GM21447 (cell line): ENCODE measurements around the gene UBE2B.
A peak's percentile ranks its signal among the peaks of the same experiment; 100 is the strongest.
"Not testable (repeated sequence)": the region's sequence is repeated elsewhere in the genome, so short reads cannot be mapped to it uniquely, and the experiment has no call there.

Experiments used
- ATAC-seq: cut with Tn5 transposase; IDR thresholded peaks from one replicate; pipeline ENCODE4 v1.9.1; 2021; ENCODE audit not compliant: unreplicated experiment

UBE2B gene

DNA sequence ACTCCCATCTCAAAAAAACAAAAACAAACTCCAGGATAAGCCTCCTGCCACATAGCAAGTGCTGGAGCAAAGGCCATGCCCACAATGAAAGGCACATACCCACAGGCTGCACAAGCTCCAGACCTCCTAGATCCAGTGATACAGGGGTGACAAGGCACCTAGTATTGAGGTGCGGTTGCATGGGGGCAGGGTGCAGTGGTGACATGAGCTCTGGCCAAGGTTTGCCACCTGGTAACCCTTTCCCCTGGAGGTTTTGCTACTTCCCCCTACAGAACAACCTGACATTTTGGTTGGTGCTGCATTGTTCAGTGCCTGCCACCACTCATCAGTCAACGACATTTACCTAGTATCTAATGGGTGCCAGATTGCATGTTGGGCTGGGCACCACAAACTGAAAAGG is 25.8 kb downstream of the UBE2B start:
- no peak for ATAC-seq

DNA sequence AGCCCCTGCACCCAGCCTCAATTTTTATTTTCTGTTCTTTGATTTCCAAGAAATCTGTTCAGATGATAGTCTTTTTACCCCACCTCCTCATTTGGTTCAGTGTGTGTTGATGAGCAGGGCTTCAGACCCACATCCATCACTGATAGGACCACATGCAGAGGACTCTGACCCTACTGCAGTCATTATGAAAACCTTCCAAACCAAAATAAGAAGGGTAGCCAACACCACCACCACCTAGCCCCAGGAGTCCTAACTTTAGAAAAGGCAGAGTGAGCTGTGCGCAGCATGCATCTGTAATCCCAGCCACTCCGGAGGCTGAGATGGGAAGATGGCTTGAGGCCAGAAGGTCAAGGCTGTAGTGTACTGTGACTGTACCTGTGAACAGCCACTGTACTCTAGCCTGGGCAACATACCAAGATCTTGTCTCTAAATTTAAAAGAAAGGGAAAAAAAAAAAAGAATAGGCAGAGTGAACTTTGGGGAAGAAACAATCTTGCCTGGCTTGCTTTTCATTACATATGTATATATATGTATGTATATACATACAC is 27.3 kb downstream of the UBE2B start:
- ATAC-seq, result no peak

DNA sequence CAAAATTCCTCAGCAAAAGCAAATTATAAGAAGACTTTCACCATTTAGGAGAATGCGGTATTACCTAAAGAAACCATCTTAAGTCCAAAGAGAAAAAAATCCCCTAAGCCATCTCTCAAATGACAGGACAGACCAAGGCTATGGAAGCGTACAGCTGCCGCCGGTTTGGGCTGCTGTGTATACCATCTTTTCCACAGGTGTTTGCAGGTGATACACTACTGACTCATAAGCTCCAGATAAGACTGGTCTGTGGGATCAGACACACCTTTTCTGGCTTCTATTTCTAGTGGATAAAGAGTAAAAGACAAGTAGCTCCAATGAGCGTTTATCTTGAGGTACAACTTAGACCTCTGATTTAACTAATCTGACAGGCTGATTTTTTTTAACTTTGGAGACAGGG is 32.6 kb downstream of the UBE2B start:
- ATAC-seq, result no peak

DNA sequence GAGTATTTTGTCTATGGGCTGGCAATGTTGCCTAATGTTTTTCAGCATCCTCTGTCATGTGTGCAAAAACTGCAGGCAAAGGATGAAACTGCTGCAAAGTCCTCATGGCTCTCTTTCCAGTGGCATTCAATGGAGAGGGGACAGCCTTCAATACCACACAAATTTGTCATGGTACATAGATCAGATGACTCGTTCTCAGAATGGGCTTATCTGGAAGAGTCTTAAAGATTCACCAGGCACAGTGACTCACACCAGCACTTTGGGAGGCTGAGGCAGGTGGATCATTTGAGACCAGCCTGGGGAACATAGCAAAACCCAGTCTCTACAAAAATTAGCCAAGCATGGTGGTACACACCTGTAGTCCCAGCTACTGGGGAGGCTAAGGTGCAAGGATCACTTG is 35.0 kb downstream of the UBE2B start:
- ATAC-seq, result no peak

DNA sequence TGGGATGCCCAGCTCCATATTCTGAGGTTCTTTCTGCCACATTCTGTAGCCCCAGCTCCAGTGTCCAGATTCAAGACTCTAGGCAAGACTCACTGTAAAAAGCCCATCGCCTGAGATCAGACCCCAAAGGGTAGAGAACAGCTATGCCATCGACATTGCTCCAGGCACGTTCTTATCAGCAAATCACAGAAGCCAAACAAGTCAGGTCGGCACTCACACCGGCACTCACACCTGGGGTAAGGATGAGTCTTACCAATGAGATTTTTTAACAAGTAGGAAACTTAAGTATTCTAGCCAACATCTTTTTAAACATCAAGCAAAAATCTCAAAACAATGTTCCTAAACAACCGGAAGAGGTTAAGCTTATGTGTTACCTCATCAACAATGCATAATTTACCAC is 38.0 kb downstream of the UBE2B start:
- no peak for ATAC-seq

DNA sequence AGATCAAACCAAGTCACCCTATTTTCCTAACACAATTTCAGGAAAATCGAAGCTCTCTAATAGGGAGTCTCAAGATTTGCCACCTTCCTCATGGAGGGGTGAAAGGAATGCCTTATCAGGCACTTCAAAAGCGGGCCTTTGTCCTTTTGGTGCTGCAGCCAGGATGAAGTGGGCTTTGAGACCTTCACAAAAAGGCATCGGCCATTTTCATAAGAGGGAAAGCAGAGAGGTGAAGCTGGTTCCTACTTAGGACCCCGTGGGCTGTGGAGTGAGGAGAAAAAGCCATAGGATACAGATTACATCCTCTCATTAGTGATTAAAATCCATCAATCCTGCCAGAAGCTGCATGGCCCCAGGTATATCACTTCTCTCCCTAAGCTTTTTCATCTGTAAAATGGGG is 39.5 kb downstream of the UBE2B start:
- ATAC-seq, result no peak

DNA sequence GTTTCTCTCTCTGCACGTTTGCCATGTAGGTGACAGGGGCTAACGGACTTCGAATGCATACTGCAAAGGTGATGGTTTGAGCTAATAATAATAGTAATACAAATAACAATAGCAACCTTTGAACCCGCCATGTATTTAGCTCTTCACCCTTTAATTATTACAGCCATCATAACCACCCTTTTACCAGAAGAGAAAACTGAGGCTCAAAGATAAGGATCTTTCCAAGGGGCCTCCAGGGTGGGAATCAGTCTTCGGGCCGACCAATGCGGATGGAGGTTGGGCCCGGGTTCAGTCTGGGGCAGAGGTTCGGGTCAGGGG is 39.8 kb downstream of the UBE2B start:
- ATAC-seq, result no peak

DNA sequence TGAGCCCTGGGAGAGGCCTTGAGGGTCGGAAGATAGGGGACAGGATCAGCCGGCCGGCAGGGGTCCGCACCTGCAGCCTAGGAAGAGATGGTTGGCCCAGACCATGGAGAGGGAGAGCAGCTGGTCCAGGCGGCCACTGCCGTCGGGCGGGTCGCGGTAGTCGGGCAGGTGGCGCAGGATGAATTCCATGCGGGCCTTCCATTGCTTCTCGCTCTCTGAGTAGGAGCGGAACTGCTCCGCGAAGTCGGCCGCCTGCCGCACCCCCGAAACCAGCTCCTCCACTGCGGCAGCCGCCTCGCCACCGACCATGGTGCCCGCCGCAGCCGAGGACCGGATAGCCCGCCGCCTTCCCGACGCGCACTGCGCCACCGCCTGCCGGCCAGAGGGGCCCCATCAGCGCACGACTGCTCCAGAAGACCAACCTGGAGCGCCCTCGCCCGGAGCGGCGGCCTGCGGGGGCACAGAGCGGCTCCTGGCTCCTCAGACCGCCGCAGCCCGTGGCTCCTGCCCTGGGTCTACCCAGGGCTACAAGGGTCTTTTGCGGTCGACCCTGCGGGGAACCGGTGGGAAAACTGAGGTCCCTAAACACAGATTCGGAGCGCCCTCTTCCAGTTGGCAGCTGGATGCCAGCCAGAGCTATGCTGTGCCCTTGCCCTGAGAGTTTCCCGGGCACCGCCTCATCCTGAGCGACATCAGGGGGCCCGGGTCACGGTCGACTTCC is 40.3 kb downstream of the UBE2B start, which contains the start of gene CDKN2AIPNL:
Gene CDKN2AIPNL, minus strand, starts transcription at position 336 of the 721 bp plus-strand sequence. Its CDS starts 27 bp downstream, at position 309.
- peak; percentile 97 for ATAC-seq

DNA sequence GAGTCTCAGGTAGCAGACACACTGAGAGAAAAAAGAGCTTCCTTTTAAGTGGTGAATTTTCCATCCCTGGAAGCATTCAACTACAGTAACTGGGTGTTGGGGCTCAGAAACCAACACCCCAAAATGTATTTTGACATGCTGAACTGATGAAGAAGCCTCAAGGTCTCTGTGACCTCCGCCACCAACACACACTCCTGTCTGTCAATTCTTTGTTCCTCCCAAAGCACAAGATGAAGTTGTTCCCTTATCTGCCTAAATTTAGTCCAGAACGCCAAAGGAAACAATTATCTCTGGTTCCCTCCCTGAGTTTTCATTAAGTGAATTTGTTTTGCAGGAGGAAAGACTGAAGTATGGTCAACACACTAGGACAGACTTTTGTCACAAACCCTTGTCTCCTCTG is 41.7 kb downstream of the UBE2B start:
- no peak for ATAC-seq

DNA sequence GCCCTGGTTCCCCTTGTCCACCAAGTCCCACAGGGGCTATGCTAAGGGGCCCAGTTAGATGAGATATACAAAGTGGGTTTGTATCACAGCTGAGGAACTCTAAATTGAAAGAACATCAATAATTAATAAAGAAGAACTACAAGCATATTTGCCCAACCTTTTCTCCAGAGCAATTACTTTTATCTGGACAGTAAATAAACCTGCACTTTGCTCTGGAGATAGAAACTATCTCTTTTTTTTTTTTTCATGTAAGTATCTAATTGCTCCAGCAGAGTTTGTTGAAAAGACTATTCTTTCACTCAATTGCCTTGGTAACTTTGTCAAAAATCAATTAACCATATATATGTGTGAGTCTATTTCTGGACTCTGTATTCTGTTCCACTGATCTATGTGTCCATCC is 46.3 kb downstream of the UBE2B start:
- no peak for ATAC-seq

DNA sequence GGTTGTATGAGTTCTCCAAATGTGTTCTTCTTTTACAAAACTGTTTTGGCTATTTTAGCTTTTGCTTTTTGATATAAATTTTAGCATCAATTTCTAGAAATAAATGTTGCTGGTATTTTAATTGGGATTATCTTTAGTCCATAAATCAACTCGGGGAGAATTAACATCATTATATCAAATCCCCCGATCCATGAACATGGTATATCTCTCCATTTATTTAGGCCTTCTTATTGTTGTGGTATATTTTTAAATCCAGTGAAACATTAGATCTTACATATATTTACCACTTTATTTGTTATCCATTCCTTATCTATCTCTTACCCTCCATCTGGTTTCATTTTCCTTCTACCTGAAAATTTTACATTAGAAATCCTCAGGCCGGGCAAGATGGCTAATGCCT is 47.6 kb downstream of the UBE2B start:
- no peak for ATAC-seq

DNA sequence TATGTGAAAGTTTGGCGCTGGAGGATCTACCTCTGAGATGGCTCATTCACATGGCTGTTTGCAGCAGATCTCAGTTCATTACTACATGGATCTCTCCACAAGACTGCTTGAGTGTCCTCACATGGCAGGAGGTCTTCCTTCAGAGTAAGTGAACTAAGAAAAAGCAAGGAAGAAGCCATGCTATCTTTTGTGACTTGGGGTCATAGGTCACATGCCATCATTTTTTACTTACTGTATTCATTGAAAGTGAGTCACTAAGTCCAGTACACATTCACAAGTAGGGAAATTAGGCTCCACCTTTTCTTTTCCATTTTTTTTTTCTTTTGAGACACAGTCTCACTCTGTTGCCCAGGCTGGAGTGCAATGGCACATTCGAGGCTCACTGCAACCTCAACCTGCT is 49.0 kb downstream of the UBE2B start:
- no peak for ATAC-seq

DNA sequence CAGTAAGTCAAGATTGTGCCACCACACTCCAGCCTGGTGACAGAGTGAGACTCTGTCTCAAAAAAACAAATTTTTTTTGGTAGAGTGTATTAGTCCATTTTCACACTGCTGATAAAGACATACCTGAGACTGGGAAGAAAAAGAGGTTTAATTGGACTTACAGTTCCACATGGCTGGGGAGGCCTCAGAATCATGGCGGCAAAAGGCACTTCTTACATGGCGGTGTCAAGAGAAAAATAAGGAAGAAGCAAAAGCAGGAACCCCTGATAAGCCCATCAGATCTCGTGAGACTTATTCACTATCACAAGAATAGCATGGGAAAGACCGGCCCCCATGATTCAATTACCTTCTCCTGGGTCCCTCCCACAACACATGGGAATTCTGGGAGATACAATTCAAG is 49.7 kb downstream of the UBE2B start:
- not testable (repeated sequence) for ATAC-seq

DNA sequence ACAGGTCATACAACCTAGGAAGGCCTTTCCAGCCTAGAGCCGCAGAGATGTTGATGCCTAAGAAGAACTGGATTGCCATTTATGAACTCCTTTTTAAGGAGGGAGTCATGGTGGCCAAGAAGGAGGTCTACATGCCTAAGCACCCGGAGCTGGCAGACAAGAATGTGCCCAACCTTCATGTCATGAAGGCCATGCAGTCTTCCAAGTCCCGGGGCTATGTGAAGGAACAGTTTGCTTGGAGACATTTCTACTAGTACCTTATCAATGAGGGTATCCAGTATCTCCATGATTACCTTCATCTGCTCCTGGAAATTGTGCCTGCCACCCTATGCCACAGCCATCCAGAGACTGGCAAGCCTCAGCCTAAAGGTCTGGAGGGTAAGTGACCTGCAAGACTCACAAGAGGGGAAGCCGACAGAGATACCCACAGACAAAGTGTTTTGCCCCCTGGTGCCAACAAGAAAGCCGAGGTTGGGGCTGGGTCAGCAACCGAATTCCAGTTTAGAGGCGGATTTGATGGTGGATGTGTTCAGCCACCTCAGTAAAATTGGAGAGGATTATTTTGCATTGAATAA is 51.5 kb downstream of the UBE2B start:
- ATAC-seq, result no peak

DNA sequence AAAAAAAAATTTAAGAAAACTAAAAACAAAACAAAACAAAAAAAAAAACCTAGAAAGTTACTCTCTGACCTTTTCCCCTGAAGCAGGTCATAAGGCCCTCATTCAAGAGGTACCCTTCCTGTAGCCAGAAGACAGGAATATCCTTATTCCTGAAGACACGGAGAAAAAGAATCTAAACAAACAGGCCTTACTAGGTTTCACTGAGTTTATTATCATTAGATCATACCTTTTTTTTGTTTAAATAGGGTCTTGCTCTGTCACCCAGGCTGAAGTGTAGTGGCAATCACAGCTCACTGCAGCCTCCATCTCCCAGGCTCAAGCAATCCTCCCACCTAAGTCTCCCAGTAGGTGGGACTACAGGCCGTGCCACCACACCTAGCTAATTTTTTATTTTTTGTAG is 52.0 kb downstream of the UBE2B start:
- no peak for ATAC-seq

DNA sequence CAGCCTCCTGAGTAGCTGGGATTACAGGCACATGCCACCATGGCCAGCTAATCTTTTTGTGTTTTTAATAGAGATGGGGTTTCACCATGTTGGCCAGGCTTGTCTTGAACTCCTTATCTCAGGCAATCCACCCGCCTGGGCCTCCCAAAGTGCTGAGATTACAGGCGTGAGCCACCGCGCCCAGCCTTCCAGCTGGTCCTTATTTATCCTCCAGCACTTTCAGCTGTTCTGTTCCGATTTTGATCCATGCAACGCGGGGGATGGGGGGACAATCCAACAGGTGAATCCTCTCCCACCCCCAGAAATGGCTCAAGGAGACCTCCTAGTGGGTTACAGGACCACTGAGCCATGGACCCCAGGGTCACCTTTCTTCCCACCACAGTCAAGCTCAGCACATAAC is 55.0 kb downstream of the UBE2B start:
- ATAC-seq, result no peak

DNA sequence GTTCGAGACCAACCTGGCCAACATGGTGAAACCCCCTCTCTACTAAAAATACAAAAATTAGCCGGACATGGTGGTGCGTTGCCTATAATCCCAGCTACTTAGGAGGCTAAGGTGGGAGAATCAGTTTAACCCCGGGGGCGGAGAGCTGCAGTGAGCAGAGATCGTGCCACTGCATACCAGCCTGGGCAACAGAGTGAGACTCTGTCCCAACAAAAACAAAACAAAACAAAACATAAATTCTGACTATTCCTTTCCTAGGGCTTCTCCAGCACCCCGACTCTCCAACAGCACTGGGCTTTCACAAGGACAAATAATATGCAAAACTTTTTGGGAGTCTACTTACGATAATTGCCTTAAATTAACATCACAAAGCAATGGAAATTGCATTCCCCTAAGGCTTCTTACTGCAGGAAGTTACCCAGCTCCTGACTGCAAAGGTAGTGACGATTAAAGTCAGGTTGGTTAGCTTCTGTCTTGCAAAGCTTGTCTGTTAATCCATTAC is 56.2 kb downstream of the UBE2B start:
- ATAC-seq, result no peak

DNA sequence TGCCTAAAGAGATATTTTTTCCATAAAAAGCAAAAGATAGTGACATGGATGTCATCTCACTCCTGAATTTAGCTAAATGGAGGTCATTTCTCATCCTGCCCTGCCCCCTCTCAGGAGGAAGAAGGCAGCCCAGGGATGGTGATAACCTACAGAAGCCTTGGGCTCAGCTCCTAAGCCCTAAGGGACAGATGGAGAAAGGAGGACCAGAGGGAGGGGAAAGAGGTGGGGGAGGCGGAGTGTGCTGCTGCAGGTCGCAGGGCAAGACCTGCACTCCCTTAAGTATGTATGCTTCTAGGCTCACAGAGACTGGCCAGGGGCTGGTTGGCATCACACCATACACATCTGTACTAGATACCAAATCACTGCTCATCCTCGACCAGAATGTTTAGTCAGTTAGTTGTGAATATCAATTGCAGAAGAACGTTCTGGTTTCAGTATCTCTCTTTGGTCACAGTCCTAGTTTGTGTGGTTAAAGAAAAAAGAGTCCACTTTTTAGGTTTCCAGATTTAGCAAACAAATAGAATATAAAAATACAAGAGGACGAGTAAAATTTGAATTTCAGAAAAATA is 58.7 kb downstream of the UBE2B start:
- no peak for ATAC-seq

DNA sequence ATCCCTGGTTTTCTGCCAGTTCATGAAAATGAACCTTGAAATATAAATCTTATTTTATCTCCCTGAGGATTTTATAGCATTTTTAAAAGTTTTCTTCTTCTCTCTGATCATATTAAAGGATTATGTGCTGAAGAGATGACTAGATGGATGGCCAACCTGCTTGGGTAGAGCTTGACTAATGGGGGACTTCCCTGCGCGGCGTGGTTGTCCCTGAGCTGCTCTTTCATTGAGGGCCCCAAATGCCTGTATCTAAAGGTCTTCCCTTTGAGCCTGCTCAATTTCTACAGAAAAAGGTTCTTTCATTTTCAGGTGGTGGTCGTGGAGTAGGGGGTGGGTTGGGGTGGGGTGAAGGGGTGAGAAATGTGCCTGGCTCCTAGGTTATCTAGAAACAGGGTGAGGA is 60.8 kb downstream of the UBE2B start:
- ATAC-seq, result no peak

DNA sequence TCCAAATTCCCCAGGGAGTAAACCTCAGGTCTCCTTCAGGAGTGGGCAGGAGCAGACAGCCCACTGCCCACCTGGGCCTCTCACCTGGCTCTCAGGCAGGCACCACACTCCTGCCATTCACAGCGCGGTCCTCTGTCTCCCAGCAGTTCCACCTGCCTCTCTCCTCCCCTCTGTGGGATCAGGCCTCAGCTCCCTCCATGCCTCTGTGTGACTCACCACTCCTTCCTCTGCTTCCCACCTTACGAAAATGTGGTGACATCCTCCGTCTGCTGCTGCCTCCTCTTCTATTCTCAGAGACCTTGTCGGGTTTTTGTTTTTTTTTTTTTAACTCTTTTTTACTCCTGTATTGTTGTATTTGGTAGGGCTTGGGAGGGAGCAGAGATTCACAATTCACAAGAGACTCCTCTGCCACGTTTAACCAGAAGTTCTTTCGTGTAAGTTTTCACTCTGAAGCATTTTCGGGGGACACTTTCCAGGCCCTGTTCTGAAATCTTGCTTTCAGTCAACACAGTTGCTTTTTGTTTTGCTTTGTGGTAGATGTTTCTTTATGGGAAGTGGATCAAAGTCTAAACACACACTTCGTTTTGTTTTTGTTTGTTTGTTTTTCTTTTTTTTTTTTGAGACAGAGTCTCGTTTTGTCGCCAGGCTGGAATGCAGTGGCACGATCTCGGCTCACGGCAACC is 61.4 kb downstream of the UBE2B start:
- no peak for ATAC-seq

DNA sequence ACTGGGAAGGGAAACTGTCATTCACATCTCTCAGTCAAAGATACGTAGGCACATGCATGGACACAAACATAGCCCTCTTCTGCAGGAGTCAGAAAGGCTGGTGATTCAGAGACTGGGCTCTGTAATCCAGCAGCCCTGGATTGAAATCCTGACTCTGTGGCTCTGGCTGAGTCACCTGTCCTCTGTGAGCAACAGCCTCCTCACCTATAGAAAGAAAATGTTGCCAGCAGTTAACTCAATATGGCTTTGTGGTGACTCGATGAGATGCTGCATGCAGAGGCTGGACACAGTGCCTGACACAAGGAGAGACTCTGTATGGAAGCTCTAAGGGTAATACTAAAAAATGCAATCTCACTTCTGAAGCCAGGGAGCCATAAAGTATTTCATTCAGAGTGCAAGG is 64.2 kb downstream of the UBE2B start:
- no peak for ATAC-seq
